Sigmoid colon (tissue), 7 donors: Measurements from ENCODE around the gene RUNDC3A. TPM values are rescaled to one million over a fixed set of nuclear protein-coding genes. Genes with fewer than 3 reads are reported as not detected.

Experiments
- DNase-seq: peaks from one replicate; pipeline ENCODE4 v3.0.0-alpha.2; 2019
- H3K27ac ChIP-seq, 4 donors: fragments of 200-600 bp; sonication (generic); one replicate each; pipeline ENCODE4 v1.5.1; 2016 to 2019; ENCODE audit warnings: mild to moderate bottlenecking in 1 of 4
- H3K27me3 ChIP-seq, 3 donors: fragments of 200-600 bp; sonication (generic); one replicate each; pipeline ENCODE4 v1.5.1; 2019; ENCODE audit warnings: mild to moderate bottlenecking in 1 of 3
- H3K36me3 ChIP-seq, 4 donors: fragments of 200-600 bp; sonication (generic); one replicate each; pipeline ENCODE4 v1.5.1; 2016 to 2019
- H3K4me1 ChIP-seq, 4 donors: fragments of 200-600 bp; sonication (generic); one replicate each; pipeline ENCODE4 v1.5.1; 2017 to 2019
- H3K4me3 ChIP-seq, 4 donors: fragments of 200-600 bp; sonication (generic); one replicate each; pipeline ENCODE4 v1.5.1; 2017 to 2019; ENCODE audit warnings: mild to moderate bottlenecking in 2 of 4, moderate library complexity in 1 of 4
- H3K9me3 ChIP-seq, 4 donors: fragments of 200-600 bp in 3 of 4; sonication (generic) in 3 of 4; one replicate each; pipeline versions ENCODE4 v1.5.1 to v1.6.1; 2013 to 2019
- EP300 ChIP-seq, 4 donors: sonication (generic); formaldehyde crosslinking; IDR thresholded peaks; one replicate each; pipeline ENCODE4 v1.6.1; 2017; ENCODE audit warnings: antibody characterized with exemption in 4 of 4
- POLR2A ChIP-seq, 2 donors: fragments of 450-650 bp; IDR thresholded peaks; one replicate each; pipeline ENCODE4 v1.6.1; 2016; ENCODE audit warnings: antibody characterized with exemption in 2 of 2, mild to moderate bottlenecking in 2 of 2, moderate library complexity in 2 of 2
- POLR2AphosphoS5 ChIP-seq, 4 donors: sonication (generic); formaldehyde crosslinking; IDR thresholded peaks; one replicate each; pipeline ENCODE4 v1.6.1; 2017; ENCODE audit warnings: antibody characterized with exemption in 4 of 4
- whole genome bisulfite sequencing, 2 donors: extraction: QIAGEN DNeasy Blood & Tissue Kit; methylation state at CpG; one replicate each; pipeline ENCODE4 v1.1.7; 2013; 5-methylcytosine and 5-hydroxymethylcytosine counted together
- intact Hi-C: fragments of 100-400 bp; cut with DNase I; formaldehyde crosslinking; loops from one replicate; pipeline ENCODE4 v1.15.1; 2023
- polyA plus RNA-seq, 3 donors: library from polyadenylated mRNA; stranded (reverse); fragments of 200-250 nt; gene quantifications; one replicate each; pipeline ENCODE4 v1.2.3, GENCODE V29; 2013
- total RNA-seq, 4 donors: library from RNA; depleted of rRNA; stranded (reverse); fragments of >200 nt; gene quantifications; one replicate each; pipeline ENCODE4 v1.1.0, GENCODE V29; 2016
- TF ChIP-seq, protein P1 (sequence below), 4 experiments: fragments of 450-650 bp in 3 of 4; fragments of 200-600 bp in 1 of 4; IDR thresholded peaks; one replicate each; pipeline ENCODE4 v1.5.1; 2016 to 2019; ENCODE audit warnings: antibody characterized with exemption in 4 of 4, mild to moderate bottlenecking in 3 of 4, moderate library complexity in 2 of 4
- donor health status: healthy with polysubstance abuse.
- donor health status: Bipolar disorder and iron deficiency.
- donor health status: healthy.

Gene RUNDC3A
- total and polyA plus RNA-seq, 7 donors, result 0.46 to 10.5 (median 2.5) TPM

DNA sequence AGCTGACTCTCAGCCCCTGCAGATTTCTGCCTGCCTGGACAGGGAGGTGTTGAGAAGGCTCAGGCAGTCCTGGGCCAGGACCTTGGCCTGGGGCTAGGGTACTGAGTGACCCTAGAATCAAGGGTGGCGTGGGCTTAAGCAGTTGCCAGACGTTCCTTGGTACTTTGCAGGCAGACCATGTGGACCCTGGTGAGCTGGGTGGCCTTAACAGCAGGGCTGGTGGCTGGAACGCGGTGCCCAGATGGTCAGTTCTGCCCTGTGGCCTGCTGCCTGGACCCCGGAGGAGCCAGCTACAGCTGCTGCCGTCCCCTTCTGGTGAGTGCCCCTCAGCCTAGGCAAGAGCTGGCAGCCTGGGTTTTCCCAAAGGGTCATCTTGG is 40.6 kb downstream of the RUNDC3A start:
- DNase-seq, result no peak
- Histone ChIP-seq H3K4me1 (peaks cover 0 to 23% (median 21%) of the 10 kb centered on the region in 4 donors), H3K4me3 (no peak overlapping the region), H3K36me3 (peaks cover 0 to 43% (median 29%) of the 10 kb centered on the region in 4 donors), H3K9me3 (no peaks in the 10 kb centered on the region), H3K27ac (no peak overlapping the region), H3K27me3 (no peaks in the 10 kb centered on the region)
- no peak for TF ChIP-seq EP300 (IDR thresholded peaks at IDR 0.05)
- no peak for TF ChIP-seq POLR2A (IDR thresholded peaks at IDR 0.05)
- TF ChIP-seq, protein P1, sequence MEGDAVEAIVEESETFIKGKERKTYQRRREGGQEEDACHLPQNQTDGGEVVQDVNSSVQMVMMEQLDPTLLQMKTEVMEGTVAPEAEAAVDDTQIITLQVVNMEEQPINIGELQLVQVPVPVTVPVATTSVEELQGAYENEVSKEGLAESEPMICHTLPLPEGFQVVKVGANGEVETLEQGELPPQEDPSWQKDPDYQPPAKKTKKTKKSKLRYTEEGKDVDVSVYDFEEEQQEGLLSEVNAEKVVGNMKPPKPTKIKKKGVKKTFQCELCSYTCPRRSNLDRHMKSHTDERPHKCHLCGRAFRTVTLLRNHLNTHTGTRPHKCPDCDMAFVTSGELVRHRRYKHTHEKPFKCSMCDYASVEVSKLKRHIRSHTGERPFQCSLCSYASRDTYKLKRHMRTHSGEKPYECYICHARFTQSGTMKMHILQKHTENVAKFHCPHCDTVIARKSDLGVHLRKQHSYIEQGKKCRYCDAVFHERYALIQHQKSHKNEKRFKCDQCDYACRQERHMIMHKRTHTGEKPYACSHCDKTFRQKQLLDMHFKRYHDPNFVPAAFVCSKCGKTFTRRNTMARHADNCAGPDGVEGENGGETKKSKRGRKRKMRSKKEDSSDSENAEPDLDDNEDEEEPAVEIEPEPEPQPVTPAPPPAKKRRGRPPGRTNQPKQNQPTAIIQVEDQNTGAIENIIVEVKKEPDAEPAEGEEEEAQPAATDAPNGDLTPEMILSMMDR (IDR thresholded peaks at IDR 0.05), result no peak
- TF ChIP-seq POLR2AphosphoS5 (IDR thresholded peaks at IDR 0.05), result no peak
- 91 to 92% methylated on average over 6 of the region's 6 CpGs for WGBS, 2 donors
- intact Hi-C loops, result loop anchor here (5.0 kb wide), 2 partner anchors 42 to 137 kb away; partner anchors contain the start of gene RUNDC3A

DNA sequence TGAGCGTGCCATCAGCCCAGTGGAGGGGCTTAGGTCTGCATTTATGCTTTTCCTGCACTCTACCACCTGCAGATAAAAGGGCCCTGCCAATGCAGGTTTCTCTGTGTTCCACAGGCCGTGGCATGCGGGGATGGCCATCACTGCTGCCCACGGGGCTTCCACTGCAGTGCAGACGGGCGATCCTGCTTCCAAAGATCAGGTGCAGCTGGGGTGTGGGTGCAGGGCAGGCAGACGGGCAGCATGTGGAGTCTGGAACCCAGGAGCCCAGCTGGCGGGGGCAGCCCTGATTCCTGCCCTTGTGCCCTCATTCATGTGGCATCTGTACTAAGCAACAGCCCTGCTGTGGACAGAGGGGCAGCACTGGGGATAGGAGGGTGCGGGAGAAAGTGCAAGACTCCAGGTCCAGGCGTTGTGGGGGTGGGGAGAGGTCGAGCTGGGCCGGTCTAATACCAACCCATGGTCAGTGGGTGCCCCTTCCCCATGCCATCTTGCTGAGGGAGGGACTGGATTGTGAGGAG is 41.2 kb downstream of the RUNDC3A start:
- Histone ChIP-seq H3K9me3 (no peaks in the 10 kb centered on the region), H3K36me3 (peaks cover 0 to 43% (median 29%) of the 10 kb centered on the region in 4 donors), H3K4me3 (no peak overlapping the region), H3K27ac (no peak overlapping the region), H3K27me3 (no peaks in the 10 kb centered on the region), H3K4me1 (peaks cover 0 to 18% (median 16%) of the 10 kb centered on the region in 4 donors)
- no peak for DNase-seq
- TF ChIP-seq, protein P1 (IDR thresholded peaks at IDR 0.05), result no peak
- TF ChIP-seq POLR2AphosphoS5 (IDR thresholded peaks at IDR 0.05), result no peak
- no peak for TF ChIP-seq EP300 (IDR thresholded peaks at IDR 0.05)
- TF ChIP-seq POLR2A (IDR thresholded peaks at IDR 0.05), result no peak
- intact Hi-C loops, result loop anchor here (5.0 kb wide), 2 partner anchors 42 to 137 kb away; partner anchors contain the start of gene RUNDC3A
- 91% methylated on average over 12 of the region's 12 CpGs for WGBS, 2 donors

DNA sequence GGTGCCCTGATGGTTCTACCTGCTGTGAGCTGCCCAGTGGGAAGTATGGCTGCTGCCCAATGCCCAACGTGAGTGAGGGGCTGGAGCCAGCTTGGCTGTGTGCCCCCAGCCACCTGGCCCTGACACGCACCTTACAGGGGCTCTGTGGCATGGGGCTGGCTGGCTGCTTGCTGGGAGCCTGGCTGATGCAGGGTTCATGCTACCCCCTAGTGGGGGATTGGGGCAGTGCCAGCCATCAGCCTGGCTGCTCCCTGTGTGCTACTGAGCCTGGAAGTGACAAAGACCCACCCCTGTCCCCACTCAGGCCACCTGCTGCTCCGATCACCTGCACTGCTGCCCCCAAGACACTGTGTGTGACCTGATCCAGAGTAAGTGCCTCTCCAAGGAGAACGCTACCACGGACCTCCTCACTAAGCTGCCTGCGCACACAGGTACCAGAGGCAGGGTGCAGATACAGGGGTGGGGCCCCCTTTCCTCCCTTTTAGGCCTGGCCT is 42.4 kb downstream of the RUNDC3A start:
- TF ChIP-seq EP300 (IDR thresholded peaks at IDR 0.05), result no peak
- TF ChIP-seq, protein P1 (IDR thresholded peaks at IDR 0.05), result peak; percentile 31 to 77 (median 46)
- no peak overlapping the region for H3K4me3 ChIP-seq
- no peak for DNase-seq
- no peak overlapping the region for H3K27ac ChIP-seq
- intact Hi-C loops, result no loop called here
- no peaks in the 10 kb centered on the region for H3K27me3 ChIP-seq
- 62 to 69% methylated on average over 6 of the region's 6 CpGs for WGBS, 2 donors
- H3K9me3 ChIP-seq, result no peaks in the 10 kb centered on the region
- H3K36me3 ChIP-seq, result peaks cover 0 to 43% (median 29%) of the 10 kb centered on the region in 4 donors
- H3K4me1 ChIP-seq, result peaks cover 0 to 14% (median 12%) of the 10 kb centered on the region in 4 donors

DNA sequence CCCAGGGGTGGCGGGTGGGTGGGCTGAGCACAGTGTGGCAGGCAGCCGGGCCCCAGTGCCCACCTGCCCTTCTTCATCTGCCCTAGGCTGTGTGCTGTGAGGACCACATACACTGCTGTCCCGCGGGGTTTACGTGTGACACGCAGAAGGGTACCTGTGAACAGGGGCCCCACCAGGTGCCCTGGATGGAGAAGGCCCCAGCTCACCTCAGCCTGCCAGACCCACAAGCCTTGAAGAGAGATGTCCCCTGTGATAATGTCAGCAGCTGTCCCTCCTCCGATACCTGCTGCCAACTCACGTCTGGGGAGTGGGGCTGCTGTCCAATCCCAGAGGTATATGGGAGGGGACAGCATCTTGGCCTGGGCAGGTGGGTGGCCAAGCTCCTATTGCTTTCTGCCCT is 43.1 kb downstream of the RUNDC3A start:
- Histone ChIP-seq H3K27ac (no peak overlapping the region), H3K4me1 (peaks cover 0 to 7% (median 6%) of the 10 kb centered on the region in 4 donors), H3K9me3 (no peaks in the 10 kb centered on the region), H3K27me3 (no peaks in the 10 kb centered on the region), H3K4me3 (no peak overlapping the region), H3K36me3 (peaks cover 0 to 43% (median 29%) of the 10 kb centered on the region in 4 donors)
- TF ChIP-seq EP300 (IDR thresholded peaks at IDR 0.05), result no peak
- TF ChIP-seq, protein P1 (IDR thresholded peaks at IDR 0.05), result no peak
- TF ChIP-seq POLR2AphosphoS5 (IDR thresholded peaks at IDR 0.05), result no peak
- no peak for TF ChIP-seq POLR2A (IDR thresholded peaks at IDR 0.05)
- no peak for DNase-seq
- 91 to 93% methylated on average over 8 of the region's 8 CpGs for WGBS, 2 donors
- intact Hi-C loops, result no loop called here
